Gastroesophageal sphincter (tissue), 4 donors: Measurements from ENCODE around the gene ABCC2. TPM values are rescaled to one million over a fixed set of nuclear protein-coding genes. Genes with fewer than 3 reads are reported as not detected.

Experiments
- ATAC-seq: fragments of 150-250 bp; one replicate; pipeline ENCODE4 v1.9.1; 2016; ENCODE audit warnings: mild to moderate bottlenecking, moderate library complexity
- H3K27ac ChIP-seq, 4 donors: fragments of 200-600 bp; sonication (generic) in 3 of 4; 1 replicate in 3 of 4; 2 replicates in 1 of 4; pipeline ENCODE4 v1.5.1; 2016 to 2019
- H3K27me3 ChIP-seq: fragments of 200-600 bp; sonication (generic); one replicate; pipeline ENCODE4 v1.5.1; 2019
- H3K36me3 ChIP-seq, 2 donors: fragments of 200-600 bp; sonication (generic); one replicate each; pipeline ENCODE4 v1.5.1; 2019; ENCODE audit warnings: control low read depth in 1 of 2
- H3K4me1 ChIP-seq, 3 donors: fragments of 200-600 bp; sonication (generic); 1 replicate in 2 of 3; 2 replicates in 1 of 3; pipeline ENCODE4 v1.5.1; 2016 to 2019; ENCODE audit warnings: control low read depth in 2 of 3
- H3K4me3 ChIP-seq, 2 donors: fragments of 200-600 bp; sonication (generic); one replicate each; pipeline ENCODE4 v1.5.1; 2019; ENCODE audit warnings: mild to moderate bottlenecking in 1 of 2, moderate library complexity in 1 of 2
- H3K9me3 ChIP-seq, 3 donors: fragments of 200-600 bp; sonication (generic); one replicate each; pipeline ENCODE4 v1.5.1; 2017 to 2019; ENCODE audit warnings: control low read depth in 2 of 3
- EP300 ChIP-seq: sonication (generic); formaldehyde crosslinking; IDR thresholded peaks from one replicate; pipeline ENCODE4 v1.6.1; 2017; ENCODE audit warnings: antibody characterized with exemption, mild to moderate bottlenecking
- POLR2A ChIP-seq, 2 donors: fragments of 450-650 bp; IDR thresholded peaks; one replicate each; pipeline ENCODE4 v1.6.1; 2017; ENCODE audit warnings: antibody characterized with exemption in 2 of 2, mild to moderate bottlenecking in 2 of 2, moderate library complexity in 1 of 2
- POLR2AphosphoS5 ChIP-seq: sonication (generic); formaldehyde crosslinking; IDR thresholded peaks from one replicate; pipeline ENCODE4 v1.6.1; 2017; ENCODE audit warnings: antibody characterized with exemption
- WGBS, 2 donors: methylation state at CpG; one replicate each; pipeline ENCODE4 v1.1.5; 2018; ENCODE audit warnings: low coverage in 1 of 2; 5-methylcytosine and 5-hydroxymethylcytosine counted together
- total RNA-seq, 4 donors: library from RNA; depleted of rRNA; stranded (reverse); fragments of >200 nt; gene quantifications; one replicate each; pipeline ENCODE4 v1.1.0, GENCODE V29; 2016
- TF ChIP-seq, protein P1 (sequence below), 4 experiments: fragments of 200-600 bp in 2 of 4; fragments of 450-650 bp in 2 of 4; sonication (generic) in 1 of 4; IDR thresholded peaks; one replicate each; pipeline ENCODE4 v1.5.1; 2017 to 2019; ENCODE audit warnings: antibody characterized with exemption in 4 of 4, mild to moderate bottlenecking in 2 of 4, moderate library complexity in 2 of 4

The ABCC2 gene
- total RNA-seq, 4 donors from 2014 or later: 0.46 to 1.5 (median 0.73) TPM

DNA sequence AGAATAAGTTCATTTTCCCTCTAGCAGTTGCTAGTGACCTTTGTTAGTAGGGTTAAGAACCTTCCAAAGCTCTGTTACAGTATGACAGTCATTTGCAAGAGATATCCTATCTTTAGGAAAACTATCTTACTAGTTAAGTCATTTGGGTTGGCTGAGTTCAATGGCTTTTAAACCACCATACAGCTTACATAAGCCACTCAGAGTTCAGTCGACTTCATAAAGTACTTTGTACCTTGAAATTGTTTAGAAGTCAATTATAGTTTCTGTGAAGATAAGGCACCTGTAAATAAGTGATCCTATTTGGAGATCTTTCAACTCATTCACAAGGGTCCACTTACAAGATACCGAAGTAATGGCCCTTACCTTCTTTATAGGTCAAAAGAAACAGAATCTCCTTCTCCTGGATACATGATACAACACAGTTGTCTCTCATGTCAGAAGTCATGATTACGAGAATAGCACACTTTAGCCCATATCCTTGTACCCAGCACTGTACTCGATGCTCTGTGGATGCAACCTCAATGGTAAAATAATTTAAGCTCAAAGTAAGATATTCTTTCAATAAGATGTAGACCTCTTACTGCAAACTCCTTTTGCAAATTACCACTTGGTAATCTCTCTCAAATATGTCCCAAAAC, 11.9 kb upstream of the ABCC2 start:
- Histone ChIP-seq H3K9me3 (no peaks in the 10 kb centered on the region), H3K4me1 (no peaks in the 10 kb centered on the region), H3K27ac (no peak overlapping the region), H3K4me3 (no peak overlapping the region), H3K36me3 (no peaks in the 10 kb centered on the region), H3K27me3 (no peaks in the 10 kb centered on the region)
- ATAC-seq: no peak
- 76 to 90% methylated on average over 4 of the region's 4 CpGs for WGBS, 2 donors
- TF ChIP-seq EP300: no peak
- TF ChIP-seq POLR2AphosphoS5: no peak
- TF ChIP-seq, protein P1, sequence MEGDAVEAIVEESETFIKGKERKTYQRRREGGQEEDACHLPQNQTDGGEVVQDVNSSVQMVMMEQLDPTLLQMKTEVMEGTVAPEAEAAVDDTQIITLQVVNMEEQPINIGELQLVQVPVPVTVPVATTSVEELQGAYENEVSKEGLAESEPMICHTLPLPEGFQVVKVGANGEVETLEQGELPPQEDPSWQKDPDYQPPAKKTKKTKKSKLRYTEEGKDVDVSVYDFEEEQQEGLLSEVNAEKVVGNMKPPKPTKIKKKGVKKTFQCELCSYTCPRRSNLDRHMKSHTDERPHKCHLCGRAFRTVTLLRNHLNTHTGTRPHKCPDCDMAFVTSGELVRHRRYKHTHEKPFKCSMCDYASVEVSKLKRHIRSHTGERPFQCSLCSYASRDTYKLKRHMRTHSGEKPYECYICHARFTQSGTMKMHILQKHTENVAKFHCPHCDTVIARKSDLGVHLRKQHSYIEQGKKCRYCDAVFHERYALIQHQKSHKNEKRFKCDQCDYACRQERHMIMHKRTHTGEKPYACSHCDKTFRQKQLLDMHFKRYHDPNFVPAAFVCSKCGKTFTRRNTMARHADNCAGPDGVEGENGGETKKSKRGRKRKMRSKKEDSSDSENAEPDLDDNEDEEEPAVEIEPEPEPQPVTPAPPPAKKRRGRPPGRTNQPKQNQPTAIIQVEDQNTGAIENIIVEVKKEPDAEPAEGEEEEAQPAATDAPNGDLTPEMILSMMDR (IDR thresholded peaks at IDR 0.05): no peak
- no peak for TF ChIP-seq POLR2A (IDR thresholded peaks at IDR 0.05)

DNA sequence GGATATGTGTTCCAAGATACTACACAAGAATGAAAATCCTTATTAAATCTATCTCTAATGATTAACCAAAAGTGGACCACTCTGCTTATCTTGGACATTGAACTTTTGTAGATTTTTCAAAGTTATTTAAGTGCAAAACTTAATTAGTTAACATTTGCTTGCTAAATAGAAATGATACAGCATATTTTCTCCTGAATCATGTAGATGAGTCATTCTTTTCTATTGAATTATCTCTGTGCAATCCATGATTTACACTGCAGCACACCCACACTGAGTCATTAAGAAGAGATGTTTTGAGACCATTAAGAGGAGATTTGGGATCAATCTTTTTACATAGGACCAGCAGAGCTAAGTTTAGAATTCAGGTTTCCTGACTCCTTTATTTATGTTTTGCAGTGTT, 6.6 kb upstream of the ABCC2 start:
- Histone ChIP-seq H3K27me3 (no peaks in the 10 kb centered on the region), H3K4me1 (peaks cover 0 to 4% (median 3%) of the 10 kb centered on the region in 3 donors), H3K27ac (no peak overlapping the region), H3K36me3 (no peaks in the 10 kb centered on the region), H3K4me3 (no peak overlapping the region), H3K9me3 (no peaks in the 10 kb centered on the region)
- peak; percentile 67 for ATAC-seq
- TF ChIP-seq POLR2A (IDR thresholded peaks at IDR 0.05) (no peak), POLR2AphosphoS5 (no peak), EP300 (no peak)
- TF ChIP-seq, protein P1 (IDR thresholded peaks at IDR 0.05): no peak

DNA sequence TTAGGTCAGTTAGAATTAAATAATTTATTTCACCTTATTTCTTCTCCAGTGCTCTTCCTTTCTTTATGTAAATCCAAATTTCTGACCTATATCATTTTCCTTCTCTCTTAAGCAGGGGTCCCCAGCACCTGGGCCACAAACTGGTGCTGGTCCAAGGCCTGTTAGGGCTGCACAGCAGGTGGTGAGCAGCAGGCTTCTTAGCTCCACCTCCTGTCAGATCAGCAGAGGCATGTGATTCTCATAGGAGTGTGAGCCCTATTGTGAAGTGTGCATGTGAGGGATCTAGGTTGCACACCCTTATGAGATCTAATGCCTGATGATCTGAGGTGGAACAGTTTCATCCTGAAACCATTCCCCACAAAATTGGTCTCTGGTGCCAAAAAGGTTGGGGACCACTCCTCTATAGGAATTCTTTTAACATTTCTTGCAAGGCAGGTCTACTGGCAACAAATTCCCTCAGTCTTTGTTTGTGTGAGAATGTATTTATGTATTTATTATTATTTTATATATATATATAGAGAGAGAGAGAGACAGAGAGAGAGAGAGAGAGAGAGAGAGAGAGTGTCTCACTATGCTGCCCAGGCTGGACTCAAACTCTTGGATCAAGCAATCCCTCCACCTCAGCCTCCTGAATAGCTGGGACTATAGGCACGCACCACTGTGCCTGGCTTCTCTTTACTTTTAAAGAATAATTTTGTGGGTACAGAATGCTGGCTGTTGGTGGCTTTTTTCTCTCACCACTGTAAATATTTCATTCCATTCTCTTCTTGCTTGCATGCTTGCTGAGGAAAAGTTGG, 4.3 kb upstream of the ABCC2 start:
- WGBS, 2 donors: 100% methylated on average over 1 of the region's 1 CpG; no CpG with 5 or more reads in 1 of the 2 donors
- Histone ChIP-seq H3K27ac (no peak overlapping the region), H3K4me1 (peaks cover 0 to 4% (median 3%) of the 10 kb centered on the region in 3 donors), H3K4me3 (no peak overlapping the region), H3K9me3 (no peaks in the 10 kb centered on the region), H3K27me3 (no peaks in the 10 kb centered on the region), H3K36me3 (no peaks in the 10 kb centered on the region)
- no peak for TF ChIP-seq POLR2A (IDR thresholded peaks at IDR 0.05)
- TF ChIP-seq EP300: no peak
- TF ChIP-seq, protein P1 (IDR thresholded peaks at IDR 0.05): no peak
- ATAC-seq: no peak

DNA sequence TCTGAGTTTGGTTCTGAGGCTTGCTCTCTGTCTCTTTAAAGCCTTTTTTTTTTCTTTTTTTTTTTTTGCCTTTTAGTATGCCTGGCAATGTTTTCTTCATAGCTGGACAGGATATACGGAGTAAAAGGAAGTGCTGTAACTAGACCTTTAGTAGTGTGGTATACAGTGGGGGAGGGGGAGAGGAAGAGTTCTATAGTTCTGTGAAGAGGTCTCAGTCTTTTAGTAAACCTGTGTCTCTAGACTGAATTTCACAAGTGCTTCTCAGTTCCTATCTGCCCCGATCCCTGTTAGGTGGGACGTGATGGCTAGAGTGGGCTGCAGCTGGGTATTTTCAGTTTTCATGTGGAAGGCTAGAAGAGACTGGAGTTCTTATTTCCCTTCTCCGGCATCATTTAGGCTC, 3.1 kb upstream of the ABCC2 start:
- H3K27ac ChIP-seq: peak overlapping the region in 3 of 4 donors; percentile 25 to 63 (median 53)
- no peak for TF ChIP-seq POLR2A (IDR thresholded peaks at IDR 0.05)
- TF ChIP-seq, protein P1 (IDR thresholded peaks at IDR 0.05): no peak
- TF ChIP-seq POLR2AphosphoS5: no peak
- TF ChIP-seq EP300: no peak
- 6 to 30% methylated on average over 2 of the region's 4 CpGs for WGBS, 2 donors
- no peaks in the 10 kb centered on the region for H3K27me3 ChIP-seq
- ATAC-seq: peak; percentile 46
- no peaks in the 10 kb centered on the region for H3K36me3 ChIP-seq
- peaks cover 0 to 13% (median 4%) of the 10 kb centered on the region in 3 donors for H3K4me1 ChIP-seq
- no peaks in the 10 kb centered on the region for H3K9me3 ChIP-seq
- no peak overlapping the region for H3K4me3 ChIP-seq
